NCI-H2081 treated with DMSO at 0.1 percent for 48 hours (cell line): Measurements from ENCODE around the gene NKPD1.

Experiments
- DNase-seq: peaks from one replicate; lab custom pipeline; 2025; lab: John Stamatoyannopoulos, UW

Gene NKPD1

DNA sequence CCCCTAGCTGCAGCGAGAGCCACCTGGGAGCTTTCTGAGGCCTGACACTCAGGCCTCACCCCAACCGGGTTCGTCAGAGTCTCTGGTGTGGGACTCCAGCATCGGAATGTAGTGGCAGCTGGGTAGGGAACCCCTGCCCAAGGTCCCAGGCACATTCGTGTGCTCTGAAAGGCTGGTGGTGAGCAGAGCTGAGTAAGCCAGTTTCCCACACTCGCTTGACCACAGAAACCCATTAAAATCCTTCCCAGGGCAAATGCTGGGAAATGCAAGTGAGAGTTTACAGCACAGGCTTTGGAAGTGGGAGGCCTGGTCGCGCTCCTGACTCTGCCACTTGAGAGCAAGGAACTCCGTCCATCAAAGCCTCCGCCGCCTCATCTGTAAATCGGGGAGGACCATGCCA is 13.0 kb upstream of the NKPD1 start:
- DNase-seq: no peak

DNA sequence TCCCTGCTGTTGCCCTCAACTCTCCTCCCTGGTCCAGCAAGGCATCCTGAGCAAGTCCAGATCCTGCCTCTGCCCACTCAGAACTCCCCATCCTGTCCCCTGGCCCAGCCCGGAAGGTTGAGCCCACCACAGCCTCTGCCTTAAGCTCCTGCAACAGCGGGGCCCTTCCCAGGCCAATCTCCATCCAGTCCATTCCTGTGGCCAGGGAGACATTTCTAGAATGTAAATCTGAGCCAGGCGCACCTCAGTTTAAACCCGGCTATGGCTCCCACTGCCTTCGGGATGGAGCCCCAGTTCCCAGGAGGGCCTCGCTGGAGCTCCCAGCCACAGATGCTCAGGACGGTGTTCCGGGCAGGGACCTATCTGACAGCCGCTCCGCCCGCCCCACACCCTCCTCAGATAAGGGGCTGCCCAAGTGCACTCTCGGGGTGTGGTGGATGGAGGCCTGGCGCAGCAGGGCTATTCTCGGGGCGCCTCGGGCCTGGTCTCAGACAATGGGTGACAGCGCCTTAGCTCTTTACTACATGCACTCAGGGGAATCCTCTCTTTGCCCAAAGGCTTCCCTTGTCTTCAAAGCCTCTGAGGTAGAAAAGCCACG is 11.9 kb upstream of the NKPD1 start:
- no peak for DNase-seq

DNA sequence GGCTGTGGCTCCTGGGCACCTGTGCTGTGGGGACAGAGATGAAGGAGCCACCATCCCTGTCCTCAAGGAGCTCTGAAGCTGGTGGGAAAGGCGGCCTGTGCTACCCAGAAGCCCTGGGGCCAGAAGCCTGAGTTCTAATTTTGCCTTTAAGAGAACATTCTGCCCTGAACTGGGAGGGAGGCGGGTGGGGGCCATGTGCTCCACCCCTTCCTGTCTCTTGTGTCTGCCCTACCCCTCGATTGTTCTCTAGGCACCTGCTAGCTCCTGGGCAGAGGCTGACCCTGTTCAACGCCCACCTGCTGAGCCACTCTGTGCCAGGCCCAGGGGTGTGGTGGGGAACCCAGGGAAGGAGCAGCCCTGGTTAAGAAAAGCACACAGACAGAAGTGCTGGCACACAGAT is 11.4 kb upstream of the NKPD1 start:
- no peak for DNase-seq

DNA sequence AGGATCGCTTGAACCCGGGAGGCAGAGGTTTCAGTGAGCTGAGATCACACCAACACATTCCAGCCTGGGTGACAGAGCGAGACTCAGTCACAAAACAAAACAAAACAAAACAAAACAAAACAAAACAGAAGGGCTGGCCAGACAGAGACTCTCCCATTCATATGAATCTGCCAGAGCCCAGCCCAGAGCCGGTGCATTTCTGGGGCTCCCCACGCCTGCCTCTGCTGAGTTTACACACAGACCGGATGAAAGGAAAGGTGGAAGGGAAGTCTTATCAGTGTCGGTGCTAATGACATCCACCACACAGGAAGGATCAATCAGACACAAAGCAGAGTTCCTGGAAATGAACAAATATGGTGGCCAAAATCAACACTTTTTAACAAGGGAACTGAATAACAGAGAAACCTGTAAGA is 10.4 kb upstream of the NKPD1 start:
- DNase-seq: no peak

DNA sequence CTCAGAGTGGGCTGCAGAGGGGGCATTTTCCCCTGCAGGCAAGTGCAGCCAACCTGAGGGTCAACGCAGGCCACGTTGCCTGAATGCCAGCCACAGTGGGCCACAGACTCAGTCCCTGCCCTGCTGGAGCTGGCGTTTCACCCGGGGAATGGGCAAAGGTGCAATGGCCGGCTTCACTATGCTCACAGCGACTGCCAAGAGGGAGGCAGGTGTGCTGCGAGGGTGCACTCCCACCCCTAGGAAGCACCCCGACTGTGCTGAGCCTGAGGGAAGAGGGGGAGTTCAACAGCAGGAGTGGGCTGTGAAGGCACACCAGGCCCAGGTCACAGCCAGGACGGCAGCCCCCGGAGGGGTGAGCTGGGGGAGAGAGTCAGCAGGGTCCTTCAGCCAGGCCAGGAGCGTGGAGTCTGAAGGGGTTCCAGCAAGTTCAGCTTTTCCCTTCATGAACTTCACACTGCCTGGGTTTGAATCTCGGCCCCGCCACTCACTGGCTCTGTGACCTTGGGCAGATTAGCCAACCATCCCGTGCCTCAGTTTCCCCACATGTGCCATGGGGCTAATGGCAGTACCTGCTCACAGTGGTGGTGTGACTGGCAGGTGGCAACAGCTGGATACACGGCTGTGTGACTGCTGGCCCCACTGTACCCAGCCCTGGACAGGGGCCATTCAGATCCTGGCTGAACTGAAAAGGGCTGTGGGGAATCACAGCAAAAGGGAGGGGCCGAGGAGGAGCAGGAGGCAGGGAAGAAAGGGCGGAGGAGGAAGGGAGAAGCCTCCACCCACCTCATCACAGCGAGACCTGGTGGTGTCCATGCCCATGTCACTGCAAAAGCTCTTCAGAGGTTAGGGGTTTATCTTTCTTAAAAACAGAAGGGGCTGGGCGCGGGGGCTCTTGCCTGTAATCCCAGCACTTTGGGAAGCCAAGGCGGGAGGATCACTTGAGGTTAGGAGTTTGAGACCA is 9.6 kb upstream of the NKPD1 start:
- DNase-seq: no peak

DNA sequence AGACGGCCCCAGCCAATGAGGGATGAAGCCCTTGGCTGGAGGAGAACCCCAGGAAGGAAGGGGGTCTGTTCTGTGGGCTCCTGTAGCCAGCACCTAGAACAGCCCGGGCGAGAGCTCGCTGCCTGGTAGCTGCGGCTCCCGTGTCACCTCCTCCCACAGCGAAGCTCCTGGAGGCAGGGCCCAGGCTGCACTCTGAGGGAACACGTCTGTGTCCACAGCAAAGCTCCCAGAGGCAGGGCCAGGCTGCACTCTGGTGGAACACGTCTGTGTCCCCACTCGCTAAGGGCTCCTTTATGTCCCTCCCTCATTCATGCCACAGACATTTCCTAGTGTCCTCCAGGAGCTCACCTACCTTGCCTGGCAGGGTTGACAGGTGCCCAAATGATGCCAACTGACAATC is 8.8 kb upstream of the NKPD1 start:
- no peak for DNase-seq

DNA sequence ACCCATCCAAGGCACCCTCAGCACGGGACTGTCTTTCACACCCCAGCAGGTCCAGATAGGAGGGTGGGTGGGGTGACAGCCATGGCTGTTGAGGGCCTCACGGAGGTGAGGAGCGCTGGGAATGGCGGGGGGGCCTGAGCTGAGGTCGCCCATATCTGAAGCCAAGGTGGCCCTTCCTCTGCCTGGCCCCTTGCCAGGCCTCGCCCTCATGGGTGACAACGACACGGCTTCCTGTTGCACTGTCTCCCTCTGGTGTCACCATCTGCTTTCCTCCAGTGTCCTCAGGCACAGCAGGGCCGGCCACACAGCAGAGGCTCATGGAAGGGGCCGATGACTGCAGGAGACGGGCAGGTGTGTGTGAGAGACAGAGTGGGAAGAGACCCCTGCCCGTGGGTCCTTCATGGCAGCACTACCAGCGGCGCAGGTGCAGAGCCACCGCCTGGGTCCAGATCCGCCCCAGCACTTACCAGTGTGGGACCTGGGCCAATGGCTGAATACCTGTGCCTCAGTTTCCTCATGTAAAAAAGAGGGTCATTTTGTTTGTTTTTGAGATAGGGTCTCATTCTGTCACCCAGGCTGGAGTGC is 8.1 kb upstream of the NKPD1 start:
- DNase-seq: no peak

DNA sequence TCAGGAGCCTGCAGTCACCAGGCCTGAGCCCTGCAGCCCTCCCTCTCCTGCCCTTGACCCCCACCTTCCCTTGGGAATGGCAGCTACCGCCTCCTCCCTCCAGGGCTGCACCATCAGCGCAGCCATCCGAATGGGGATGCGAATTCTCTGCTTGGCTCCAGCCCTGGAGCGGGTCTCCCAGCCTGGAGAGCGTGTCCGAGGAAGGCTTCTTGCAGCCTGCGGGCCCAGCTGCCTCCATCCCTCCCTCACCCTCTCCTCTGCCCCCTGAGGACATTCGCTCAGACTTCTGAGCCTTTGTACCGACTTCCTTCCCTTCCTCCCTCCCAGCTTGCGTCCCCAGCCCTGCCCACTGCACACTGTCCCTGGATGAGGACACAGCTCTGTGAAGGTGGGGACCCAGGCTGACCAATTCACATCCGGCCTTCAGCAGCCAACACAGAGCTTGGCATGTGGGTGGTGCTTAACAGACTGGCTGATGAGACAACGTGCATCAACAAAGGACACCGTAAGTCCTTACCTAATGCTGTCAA is 6.0 kb upstream of the NKPD1 start:
- DNase-seq: no peak

DNA sequence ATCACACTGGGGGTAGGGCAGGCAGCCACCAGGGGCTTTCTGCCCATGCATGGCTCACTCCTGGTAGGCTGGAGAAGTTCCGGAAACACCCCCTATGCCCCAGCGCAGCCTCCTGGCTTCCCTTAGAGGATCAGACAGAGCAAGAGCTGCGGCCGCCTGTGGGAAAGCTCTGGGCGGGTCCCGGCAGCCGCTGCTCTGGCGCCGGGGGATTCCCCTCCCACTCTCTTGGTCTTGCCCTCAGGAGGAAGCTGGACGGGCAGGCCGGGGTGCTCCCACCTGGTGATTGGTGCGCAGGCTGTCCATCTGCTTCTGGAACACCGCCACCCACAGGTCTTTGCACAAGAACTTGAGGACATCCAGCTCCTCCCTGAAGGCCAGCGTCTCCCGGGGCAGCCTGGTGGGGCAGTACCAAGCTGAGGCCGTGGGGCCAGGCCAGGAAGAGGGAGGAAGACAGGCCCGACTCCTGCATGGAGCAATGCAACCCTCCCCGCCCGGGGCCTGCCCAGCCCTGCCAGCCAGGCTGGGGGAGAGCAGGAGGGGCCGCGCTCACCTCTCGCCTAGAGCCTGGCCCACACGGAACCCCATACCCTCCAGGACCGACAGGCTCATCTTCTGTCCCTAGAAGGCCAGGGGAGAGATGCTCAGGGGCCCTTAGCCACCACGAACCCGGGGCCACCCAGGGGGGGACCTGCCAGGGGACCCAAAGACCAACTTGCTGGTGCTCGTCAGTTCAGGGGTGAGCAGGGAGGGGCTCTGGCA is 4.0 kb upstream of the NKPD1 start:
- no peak for DNase-seq

DNA sequence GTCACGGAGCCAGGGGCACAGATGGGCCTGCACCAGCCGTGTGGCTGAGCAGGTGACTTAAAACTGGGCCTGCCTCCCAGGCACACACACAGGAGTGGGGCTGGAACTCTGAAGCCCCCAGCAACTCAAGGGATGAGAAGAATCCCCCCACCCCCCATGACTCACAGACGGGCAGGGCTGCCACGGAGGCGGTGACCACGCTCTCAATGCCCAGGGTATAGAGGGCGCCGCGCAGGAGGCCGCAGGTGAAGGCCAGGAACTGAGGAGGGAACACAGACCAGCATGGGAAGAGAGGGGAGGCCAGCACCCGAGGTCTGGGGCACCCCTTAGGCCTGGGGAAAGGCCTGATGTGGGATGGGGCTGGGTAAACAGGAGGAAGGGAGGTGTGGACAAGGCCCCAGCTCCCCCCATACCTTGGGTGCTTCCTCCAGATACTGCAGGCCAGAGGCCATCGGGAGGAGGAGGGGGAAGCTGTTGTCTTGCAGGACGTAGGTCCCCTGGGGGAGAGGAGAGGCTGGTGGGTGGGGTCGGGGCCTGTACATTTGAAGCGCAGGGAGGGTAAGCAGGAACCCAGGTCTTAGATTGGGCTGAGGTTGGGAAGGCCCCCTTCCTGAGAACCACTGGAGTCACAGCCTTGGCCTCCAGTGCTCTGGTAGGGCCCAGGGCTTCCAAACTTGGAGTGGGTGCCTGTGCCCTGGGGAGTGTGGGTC is 3.1 kb upstream of the NKPD1 start:
- DNase-seq: no peak

DNA sequence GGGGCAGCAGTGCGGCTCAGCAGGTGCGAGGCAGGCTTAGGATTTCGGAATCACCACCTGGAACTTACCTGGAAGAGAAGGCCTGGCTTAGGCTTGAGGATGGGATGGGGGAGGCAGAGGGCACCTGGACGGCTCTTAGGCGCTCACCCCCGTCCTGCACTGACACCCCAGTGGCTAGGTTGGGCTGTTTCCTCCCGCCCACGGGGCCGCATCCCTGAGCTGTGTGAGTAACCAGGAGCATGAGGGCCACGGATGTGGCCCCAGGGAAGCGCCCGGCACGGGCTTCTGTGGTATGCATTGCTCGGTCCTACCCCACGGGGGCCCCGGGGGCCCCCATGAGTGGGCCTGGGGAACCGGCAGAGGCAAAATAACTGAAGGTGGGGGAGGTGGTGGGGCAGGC is 2.4 kb upstream of the NKPD1 start:
- no peak for DNase-seq

DNA sequence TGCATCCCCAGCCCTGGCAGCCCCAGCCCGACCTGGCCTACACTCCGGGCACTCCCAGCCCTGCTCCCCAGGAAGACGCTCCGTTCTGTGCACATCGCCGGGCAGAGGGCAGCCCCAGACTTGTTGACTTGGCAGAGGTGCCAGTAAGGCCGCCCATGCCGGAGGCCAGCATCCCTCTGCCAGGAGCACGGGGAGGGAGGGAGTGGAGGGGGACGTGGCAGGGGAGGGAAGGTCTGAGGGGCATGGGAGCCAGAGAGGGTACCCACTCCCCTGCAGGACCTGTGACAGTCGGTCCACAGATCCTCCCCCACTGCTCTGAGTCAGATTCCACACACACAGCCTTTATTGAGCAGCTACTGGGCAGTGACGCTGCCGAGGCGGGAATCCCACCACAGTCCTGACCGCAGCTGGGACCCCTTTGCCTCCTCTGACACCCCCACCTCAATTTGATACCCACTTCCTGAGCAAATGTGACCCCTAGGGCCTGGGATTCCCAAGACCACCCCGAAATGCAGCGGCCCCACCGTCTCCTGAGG is 1.9 kb upstream of the NKPD1 start:
- DNase-seq: no peak

DNA sequence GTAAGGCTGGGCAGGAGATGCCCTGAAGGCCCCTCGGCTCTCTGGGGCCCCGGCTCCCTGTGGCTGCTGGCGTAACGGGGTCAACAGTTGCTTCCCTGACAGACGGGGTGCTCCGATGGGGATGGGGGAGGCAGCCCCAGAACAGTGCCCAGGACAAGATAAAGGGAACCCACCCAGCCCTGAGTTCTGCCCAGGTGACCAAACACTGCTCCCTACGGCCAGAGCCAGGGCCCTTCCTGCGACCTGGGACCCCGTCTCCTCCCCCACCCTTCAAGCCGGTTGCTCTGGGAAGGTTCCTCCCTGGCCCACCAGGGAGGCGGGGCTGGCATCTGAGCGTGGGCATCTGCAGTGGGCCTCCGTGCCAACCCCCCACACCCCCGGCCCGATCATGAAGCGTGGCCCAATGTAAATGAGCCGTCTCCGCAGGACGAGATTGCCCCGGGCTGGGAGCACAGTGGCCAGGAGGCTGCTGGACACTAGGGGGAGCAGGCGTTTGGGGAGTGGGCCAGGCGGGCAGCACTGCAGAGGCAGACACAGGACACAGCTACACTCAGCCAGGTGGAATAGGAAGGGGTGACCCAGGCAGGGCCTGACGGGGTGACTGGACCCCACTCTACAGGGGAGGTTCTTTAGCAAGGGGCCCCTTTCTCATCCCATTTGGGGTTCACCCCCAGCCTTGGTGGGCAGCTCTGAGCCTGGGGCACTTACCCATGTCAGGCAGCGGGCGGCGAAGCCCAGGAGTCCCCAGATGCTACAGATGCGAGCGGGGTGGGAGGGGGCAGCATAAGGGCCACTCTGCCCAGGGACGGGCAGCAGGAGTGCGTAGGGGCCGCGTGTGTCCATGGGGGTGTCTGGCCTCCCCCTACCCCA is 1.2 kb upstream of the NKPD1 start:
- no peak for DNase-seq

DNA sequence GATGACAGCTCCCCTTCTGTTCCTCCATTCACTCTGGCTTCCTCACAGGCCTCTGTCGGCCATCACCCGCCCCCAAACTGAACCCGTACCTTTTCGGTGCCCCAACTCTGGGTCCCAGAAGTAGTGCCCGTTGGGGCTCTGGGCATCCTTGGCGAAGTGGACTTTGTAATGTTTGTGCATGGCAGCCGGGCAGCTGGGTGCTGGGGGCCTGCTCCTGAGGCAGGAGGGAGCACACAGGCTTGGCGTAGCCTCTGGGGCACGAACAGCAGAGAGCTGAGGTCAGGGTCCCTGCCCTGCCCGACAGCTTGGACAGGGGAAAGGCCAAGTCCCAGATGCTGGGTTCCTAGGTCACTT is 834 bp downstream of the NKPD1 start:
- DNase-seq: no peak

DNA sequence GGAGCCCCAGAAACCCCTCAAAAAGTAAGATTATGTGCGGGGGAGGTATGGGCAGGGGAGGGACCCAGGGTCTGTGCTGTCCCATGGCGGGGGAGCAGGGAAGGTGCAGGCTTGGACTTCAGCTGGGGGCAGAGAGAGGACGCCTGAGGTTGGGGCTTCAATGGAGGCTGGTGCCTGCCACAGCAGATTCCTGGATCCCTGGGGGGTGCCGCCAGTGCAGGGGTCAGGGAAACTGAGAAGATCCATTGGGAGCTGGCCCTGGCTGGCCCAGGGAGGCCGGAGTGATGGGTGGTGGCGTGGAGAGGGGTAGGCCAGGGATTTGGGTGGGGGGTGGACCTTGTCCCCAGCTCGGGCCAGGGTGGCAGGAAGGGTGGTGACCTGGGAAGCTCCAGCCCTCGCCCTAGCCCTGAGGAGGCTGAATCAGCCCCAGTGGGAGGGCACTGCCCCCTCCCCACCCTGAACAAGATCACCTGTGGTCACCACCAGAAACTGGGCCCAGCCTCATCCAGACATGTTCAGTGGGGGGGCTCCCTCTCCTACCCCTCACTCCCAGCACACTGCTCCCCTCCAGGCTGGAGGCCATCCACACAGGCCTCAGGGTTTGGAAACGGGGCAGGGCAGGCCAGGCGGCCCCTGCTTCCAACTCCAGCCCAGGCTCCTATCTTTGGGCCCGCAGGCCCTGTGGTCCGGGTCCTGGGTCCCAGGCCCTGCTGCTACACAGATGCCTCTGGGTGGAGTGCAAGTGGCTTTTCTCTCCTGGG is 1.4 kb downstream of the NKPD1 start:
- no peak for DNase-seq

DNA sequence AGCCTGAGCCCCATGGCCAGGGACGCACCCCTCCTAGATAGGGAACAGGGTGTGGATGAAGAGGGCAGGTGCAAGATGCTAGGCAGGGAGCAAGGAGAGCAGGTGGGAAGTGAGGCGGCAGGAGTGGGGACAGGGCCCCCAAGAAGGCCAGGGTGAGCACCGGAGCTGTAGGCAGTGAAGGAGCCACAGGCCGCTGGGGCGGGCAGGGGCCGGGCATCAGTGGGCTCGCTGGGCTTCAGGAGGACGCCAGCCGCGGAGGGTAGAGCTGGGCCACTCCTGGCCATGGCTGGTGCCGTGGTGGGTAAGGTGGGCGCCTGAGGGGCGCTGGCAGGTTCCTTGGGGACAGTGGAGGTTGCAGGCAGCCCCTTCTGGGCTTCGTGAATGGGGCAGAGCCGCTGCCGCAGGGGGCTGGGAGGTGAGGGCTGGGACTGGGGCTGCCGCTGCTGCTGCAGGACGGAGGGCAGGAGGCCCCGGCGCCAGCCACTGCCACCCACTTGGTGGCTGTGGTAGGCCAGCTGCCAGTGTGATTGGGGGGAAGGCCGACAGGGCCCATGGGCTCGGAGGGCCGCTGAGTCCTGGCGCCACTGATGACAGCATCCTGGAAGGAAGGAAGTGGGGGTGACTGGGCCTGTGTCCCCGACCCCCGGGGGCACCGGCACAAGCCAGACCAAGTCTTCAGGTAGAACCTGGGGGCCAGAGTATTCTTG is 2.1 kb downstream of the NKPD1 start:
- no peak for DNase-seq

DNA sequence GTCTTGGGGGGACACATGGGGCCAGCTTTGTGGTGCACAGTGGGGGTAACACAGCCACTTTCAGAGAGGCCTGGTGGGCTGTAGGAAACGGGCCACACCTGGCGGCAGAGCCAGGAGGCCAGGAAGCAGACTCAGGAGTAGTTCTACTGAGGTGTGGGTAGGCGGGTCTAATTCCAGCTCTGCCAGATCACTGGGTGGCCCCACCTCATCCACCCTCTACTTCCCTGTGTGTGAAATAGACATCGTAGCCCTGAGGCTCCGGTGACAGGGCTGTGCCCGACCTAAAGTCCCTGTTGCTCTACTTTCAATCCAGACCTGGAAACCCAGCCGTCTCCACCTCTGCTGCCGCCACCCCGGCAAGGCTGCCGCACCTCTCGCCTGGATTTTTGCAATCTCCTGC is 4.0 kb downstream of the NKPD1 start:
- no peak for DNase-seq

DNA sequence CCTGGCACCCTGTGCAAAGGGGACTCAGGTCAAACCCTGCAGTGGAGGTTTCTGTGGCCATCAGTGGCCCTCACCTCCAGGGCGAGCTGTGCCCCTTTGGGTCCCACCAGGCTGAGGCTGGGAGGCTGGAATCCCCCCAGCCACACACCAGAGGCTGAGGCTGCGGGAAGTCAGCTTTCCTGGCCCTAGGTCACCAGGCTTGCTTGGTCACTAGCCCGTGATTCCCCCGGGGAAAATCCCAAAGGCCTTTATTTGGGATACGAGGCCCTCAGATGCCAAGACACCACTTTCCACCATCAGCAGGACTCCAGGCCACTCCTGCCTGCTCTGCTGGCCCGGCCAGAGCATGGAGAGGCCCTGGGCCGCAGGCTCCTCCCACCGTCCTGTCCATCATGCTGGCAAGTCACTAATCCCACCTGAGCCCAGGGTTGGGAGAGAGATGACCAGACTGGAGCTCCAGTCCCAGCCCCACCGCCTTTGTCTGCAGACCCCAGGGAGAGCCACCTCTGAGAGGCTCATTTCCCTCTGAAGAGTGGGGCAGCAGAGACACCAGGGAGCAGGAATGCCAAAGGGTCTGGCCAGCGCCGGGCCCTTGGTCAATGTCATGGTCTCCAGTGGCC is 4.7 kb downstream of the NKPD1 start:
- DNase-seq: no peak
